ENCODE data around the gene ANXA1. TPM values are rescaled to one million over a fixed set of nuclear protein-coding genes. Genes with fewer than 3 reads are reported as not detected.

The ANXA1 gene
- total and polyA plus RNA-seq, 2 experiments from 2014 or later, result 4.9 to 5.8 TPM

GRCh38 chr9:73104921-73105320, 46.7 kb upstream of the ANXA1 start:
- H3K9me2 ChIP-seq (ENCODE audit: insufficient read depth), result no peaks in the 10 kb centered on the region
- H2AFZ ChIP-seq, result no peak overlapping the region; the same call in 1 of the 2 replicates
- ATAC-seq, result no peak
- H3K79me2 ChIP-seq (replicated peaks; ENCODE audit: insufficient read depth), result no peaks in the 10 kb centered on the region
- no peaks in the 10 kb centered on the region for H3K36me3 ChIP-seq (ENCODE audit: insufficient read depth)
- H3K27me3 ChIP-seq (ENCODE audit: insufficient read depth), result no peaks in the 10 kb centered on the region
- DNase-seq (ENCODE audit: low spot score), result no peak
- H3K4me3 Mint-ChIP-seq, result no peak overlapping the region
- H3K27ac ChIP-seq (ENCODE audit: low read depth), result no peak overlapping the region
- no peak overlapping the region for H3K4me3 ChIP-seq
- no peaks in the 10 kb centered on the region for H3K9me3 Mint-ChIP-seq
- no peaks in the 10 kb centered on the region for H3K36me3 Mint-ChIP-seq (ENCODE audit: low read depth)
- no peak for TF ChIP-seq ZNF331 (CRISPR knock-in tag; IDR thresholded peaks at IDR 0.05; ENCODE audit: low read depth)
- TF ChIP-seq NANOG (IDR thresholded peaks at IDR 0.05; ENCODE audit: borderline replicate concordance), result no peak
- TF ChIP-seq ZNF462 (CRISPR knock-in tag; IDR thresholded peaks at IDR 0.05), result no peak
- TF ChIP-seq ZNF114 (CRISPR knock-in tag; IDR thresholded peaks at IDR 0.05), result no peak
- no peak for TF ChIP-seq EZH2 (IDR thresholded peaks at IDR 0.05; ENCODE audit: low read depth, unreplicated experiment)
- no peak for TF ChIP-seq REST (IDR thresholded peaks at IDR 0.05; ENCODE audit: unreplicated experiment)
- no peak for TF ChIP-seq CREB1 (CRISPR knock-in tag; IDR thresholded peaks at IDR 0.05; ENCODE audit: low read depth)
- no peak for TF ChIP-seq JUNB (IDR thresholded peaks at IDR 0.05; ENCODE audit: unreplicated experiment)
- no peak for TF ChIP-seq ETS1 (IDR thresholded peaks at IDR 0.05)
- TF ChIP-seq EZH2phosphoT487 (IDR thresholded peaks at IDR 0.05; ENCODE audit: unreplicated experiment), result no peak
- TF ChIP-seq POLR2AphosphoS5 (IDR thresholded peaks at IDR 0.05; ENCODE audit: low read depth), result no peak
- no peak for TF ChIP-seq STAT1 (IDR thresholded peaks at IDR 0.05; ENCODE audit: unreplicated experiment)
- TF ChIP-seq, protein P1, sequence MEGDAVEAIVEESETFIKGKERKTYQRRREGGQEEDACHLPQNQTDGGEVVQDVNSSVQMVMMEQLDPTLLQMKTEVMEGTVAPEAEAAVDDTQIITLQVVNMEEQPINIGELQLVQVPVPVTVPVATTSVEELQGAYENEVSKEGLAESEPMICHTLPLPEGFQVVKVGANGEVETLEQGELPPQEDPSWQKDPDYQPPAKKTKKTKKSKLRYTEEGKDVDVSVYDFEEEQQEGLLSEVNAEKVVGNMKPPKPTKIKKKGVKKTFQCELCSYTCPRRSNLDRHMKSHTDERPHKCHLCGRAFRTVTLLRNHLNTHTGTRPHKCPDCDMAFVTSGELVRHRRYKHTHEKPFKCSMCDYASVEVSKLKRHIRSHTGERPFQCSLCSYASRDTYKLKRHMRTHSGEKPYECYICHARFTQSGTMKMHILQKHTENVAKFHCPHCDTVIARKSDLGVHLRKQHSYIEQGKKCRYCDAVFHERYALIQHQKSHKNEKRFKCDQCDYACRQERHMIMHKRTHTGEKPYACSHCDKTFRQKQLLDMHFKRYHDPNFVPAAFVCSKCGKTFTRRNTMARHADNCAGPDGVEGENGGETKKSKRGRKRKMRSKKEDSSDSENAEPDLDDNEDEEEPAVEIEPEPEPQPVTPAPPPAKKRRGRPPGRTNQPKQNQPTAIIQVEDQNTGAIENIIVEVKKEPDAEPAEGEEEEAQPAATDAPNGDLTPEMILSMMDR (conservative IDR thresholded peaks at IDR 0.05; ENCODE audit: low read depth in 2 of 2), result no peak
- H4K20me1 ChIP-seq (replicated peaks; ENCODE audit: insufficient read depth), result no peaks in the 10 kb centered on the region
- H3K27me3 Mint-ChIP-seq (ENCODE audit: insufficient read depth, low read depth, poor library complexity), result peaks cover 2% of the 10 kb centered on the region
- H3K4me1 ChIP-seq (ENCODE audit: insufficient read depth), result no peaks in the 10 kb centered on the region
- H3K4me2 ChIP-seq, result no peak overlapping the region
- no peaks in the 10 kb centered on the region for H3F3A ChIP-seq (replicated peaks; ENCODE audit: low read depth)
- no peak overlapping the region for H3K27ac Mint-ChIP-seq
- no peaks in the 10 kb centered on the region for H3K4me1 Mint-ChIP-seq
